HG03520 (cell line): ENCODE results near the gene GNG8.

Experiments
- ATAC-seq: cut with Tn5 transposase; IDR thresholded peaks from one replicate; pipeline ENCODE4 v1.9.1; 2021; ENCODE audit warnings: mild to moderate bottlenecking, moderate library complexity; ENCODE audit not compliant: unreplicated experiment

GNG8 gene

DNA sequence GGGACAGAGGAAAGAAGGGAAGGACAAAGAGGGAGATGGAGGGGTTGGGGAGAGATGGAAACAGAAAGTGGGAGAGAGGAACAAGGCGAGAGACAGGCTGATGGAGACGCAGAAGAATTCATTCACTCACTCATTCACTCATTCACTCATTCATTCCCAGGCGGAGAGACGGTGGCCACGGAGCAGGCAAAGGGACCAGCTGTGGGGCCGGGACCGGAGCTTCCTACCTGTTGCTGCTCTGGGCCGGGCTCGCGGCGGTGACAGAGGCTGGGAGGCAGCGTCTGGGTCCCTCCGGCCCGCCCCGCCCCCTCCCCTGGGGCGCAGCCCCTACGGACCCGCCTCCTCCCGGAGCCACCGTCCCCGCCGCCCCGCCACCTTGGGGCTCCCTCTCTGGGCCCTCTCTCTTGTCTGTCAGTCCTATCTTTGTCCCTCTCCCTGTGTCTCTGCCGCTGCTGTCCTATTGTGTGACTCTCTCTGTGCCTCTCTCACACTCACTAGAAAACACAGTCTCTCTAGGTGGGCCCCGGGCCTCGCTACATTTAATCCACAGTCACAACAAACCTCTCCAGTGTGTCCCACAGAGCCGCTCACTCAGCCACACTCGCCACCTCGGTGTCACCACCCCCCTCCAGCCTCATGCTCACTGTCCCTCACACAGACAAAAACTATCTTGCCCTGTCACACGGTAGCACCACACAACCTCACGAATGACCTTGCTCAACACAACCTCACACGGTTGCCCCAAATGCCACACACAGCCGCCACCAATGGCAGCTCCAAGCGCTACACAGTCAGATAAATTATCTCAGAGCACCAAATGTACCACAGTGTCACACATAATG is at the start of gene GNG8:
Gene GNG8, minus strand, starts transcription at position 283 of the 842 bp plus-strand sequence. CDS start 1,520 bp downstream, outside the sequence.
- no peak for ATAC-seq

DNA sequence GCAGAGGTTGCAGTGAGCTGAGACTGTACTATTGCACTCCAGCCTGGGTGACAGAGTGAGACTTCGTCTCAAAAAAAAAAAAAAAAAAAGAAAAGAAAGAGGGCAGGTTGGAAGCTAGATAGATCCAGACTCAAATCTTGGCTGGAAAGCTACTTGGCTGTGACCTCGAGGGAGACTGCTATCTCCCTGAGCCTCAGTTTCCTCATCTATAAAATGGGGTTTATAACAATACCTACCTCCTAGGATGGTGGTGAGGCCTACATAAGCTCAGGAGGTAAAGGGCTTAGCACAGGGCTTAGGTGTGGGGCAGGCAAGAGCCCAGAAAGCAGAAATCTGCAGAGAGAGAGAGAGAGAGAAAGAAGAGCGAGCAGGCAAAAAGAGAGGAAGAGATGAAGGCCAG is 49.2 kb upstream of the GNG8 start:
- ATAC-seq: no peak

DNA sequence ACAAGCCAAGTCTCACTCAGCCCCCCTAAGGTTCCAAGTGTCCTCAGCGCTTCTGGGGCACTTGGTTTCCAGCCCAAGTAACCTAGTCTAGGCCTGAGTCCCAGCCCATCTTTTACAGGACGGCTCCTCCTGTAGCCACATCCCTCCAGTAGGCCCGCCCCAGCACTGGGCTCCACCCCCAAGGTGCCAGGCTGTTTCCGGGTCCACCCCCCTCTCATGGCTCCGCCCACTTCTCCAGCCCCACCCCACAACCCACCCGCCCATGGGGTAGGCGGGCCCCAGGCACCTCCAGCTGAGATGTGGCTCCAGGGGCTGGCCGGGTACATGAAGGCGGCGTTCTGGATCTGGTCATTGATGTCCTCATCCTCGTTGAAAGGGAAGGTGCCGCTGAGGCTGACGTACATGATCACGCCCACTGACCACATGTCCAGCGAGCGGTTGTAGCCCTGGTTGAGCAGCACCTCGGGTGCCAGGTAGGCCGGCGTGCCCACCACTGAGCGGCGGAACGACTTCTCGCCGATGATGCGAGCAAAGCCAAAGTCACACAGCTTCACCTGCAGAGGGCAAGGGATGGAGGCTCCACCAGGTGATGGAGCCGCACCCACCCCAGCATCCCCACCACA is 42.2 kb upstream of the GNG8 start:
- no peak for ATAC-seq

DNA sequence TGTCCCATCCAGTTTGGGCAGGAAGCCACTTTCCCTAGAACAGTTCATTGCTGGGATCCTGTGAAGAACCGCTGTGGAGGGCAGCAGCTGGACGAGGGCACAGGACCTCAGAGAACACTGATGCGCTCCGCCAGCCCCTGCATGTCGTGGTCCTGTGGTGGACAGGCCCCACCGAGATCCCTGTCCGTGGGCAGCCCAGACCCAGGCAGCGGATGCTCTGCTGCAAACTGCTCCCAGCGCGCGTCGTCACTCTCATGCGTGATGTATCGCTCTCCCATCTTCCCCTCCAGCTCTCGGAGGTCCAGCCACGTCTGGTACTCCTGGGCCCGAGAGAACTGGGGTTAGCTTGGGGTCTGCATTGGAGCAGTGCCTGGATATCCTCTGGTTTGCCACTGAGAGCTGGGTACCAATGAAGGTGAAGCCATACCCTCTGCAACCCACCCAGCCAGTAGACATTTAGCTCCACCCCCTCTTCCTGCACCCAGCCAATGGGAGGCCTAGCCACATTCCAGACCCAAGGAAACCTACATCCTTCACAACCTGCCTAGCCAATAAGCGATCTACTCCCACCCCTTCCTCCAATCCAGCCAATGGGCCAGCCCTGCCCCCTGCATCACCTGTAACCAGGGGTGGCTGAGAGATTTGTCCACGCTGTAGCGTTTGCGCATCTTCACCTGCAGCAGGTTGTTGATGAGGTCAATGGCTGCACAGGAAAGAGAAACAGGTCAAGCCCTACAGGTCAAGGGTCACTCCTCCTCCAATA is 38.6 kb upstream of the GNG8 start:
- ATAC-seq: no peak

DNA sequence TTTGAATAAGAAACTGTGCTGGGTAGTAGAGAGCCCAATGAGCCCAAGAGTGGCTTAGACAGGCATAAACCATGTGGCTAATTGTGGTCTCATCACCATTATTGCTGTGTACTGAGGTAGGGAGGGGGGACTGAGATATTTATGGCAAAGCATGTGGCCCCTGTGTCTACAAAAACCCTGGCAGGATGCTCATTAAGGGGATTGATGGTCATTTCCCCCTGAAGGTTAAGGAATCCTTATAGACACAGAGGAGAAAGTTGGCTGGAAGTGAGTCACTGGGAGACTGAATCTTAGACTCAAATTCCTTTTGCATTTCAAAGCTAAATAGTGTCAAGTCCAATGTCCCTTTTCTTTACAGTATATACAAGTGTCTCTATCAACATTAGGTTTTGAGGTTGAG is 34.8 kb upstream of the GNG8 start:
- no peak for ATAC-seq

DNA sequence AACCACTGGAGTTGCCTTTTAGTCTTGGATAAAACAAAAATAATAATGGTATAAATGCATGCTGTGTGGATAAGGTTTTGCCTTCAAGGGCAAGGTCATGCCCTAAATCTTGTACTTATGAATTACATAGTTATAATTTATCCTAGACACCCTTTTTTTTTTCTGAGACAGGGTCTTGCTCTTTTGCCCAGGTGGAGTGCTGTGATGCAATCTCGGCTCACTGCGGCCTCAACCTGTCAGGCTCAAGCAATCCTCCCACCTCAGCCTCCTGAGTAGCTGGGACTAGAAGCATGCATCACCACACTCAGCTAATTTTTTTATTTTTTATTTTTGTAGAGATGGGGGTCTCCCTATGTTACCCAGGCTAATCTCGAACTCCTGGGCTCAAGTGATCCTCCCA is 32.7 kb upstream of the GNG8 start:
- ATAC-seq: no peak

DNA sequence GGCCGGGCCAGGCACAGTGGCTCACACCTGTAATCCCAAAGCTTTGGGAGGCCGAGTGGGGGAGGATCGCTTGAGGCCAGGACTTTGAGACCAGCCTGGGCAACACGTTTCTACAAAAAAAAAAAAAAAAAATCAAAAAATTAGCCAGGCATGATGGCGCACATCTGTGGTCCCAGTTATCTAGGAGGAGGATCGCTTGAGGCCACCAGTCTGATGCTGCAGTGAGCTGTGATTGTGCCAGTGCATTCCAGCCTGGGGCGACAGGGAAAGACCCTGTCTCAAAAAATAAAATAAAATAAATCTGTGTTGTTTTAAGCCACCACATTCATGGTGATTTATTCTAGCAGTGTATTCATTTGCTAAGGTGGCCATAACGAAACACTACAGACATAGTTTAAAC is 29.1 kb upstream of the GNG8 start:
- ATAC-seq: no peak

DNA sequence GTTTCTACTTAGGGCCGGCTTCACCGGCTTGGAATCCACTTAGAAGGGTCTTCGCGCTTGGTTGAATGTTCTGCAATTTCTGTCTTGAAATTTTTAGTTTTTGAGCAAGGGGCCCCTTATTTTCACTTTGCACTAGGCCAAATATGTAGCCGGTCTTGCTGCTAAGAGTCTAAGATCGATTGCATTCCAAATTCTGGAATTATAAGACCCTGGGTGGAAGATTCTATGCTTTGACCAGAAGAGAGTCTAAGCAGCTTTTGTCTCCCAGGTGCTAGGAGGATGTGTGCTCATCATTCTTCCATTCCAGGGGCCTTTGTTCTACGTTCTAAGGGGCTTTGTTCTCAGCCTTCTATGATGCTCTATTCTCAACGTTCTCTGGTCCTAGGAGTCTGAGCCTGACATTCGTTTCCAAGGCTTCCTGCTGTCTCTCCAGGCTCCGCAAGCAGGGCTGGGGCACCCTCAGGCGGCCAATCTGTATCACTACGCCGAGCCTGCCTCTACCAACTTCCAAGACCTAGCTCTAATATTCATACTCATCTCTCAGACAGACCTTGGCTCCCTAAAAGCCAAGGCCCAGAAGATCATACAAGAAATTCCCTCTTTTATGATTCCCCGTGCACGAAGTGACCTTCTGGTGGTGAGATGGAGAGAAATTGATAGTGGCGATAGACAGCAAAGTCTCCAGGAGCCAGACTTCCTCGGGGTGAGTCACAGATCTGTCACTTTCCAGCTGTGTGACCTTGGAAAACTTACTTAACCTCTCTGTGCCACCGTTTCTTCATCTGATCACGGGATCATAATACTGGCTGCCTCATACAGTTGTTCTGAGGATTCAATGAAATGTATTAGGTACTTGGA is 26.0 kb upstream of the GNG8 start:
- no peak for ATAC-seq

DNA sequence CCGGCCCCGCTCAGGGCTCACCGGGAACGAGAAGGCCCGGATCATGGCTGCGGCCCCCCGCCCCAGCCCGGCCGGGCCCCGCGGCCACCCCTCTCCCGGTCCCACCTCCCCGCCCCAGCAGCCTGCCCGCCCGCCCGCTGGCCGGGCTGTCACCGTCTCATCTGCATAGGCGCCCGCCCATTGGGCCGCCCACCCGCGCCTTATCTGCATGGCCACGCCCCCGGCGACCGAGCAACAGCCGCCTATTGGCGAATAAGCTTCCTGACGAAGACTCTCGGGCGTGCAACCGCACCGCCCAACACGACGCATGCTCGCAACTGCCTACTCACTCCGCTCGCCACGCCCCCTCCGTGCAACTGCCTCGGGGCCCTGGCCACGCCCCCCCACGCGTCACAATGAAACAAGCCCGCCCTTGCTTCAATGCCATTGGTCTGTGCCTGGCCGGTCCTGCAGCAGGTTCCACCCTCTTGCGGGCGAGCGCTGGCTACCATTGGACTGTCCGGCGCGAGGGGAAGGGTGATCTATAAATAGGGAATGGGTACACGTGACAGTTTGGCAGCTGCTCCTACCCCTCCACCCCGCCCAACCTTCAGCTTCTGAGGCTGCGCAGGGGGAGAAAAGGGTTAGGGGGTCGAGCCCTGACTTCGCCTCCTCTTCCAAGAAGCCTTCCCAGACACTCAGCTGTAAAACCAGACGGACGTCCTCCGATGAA is 25.2 kb upstream of the GNG8 start, which contains the start of gene DACT3:
Gene DACT3, minus strand, starts transcription at position 163 of the 712 bp plus-strand sequence. Its CDS starts 118 bp downstream, at position 45.
- ATAC-seq: peak; percentile 80

DNA sequence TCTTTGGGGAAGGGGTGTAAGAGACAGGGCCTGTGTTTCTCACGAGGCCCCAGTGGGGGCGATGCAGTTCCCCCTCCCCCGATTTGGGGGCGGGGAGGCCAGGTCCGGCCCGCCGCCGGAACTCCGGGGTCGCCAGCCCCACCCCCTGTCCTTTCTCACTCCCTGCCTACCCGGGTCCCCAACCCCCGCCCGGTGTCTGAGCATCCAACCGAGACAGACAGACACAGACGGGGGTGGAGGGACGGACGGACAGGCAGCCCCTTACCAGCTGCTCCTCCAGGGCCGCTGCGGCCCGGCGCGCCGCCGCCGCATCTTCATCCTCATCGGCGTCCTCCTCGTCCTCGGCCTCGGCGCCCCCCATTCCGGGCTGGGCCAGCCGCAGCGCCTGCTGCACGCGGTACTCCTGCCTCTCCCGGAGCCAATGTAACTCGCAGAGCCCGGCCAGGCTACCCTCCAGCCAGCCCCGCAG is 24.6 kb upstream of the GNG8 start:
- no peak for ATAC-seq

DNA sequence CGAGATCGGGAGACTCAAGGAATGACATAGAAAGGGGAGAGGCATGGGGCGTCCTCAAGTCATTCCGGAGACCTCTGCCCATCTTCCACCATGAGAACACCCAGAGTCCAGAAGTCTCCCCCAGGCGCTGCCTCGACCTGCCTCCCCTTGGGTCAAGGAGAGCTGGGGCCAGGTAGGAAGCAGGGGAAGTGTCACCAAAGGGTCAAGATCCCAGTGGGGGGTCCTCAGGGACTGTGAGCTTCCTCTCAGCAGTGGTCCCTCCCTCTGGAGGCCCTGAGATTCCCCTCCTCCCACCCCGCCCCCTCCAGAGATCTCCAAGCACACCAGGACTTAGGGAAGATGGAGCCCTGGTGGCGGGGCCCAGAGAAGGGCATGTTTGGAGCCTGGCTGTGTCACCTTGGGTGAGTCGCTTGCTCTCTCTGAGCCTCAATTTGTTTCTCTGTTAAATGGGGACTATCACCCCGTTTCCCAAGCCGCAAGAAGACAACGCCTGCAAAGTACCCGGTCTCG is 24.1 kb upstream of the GNG8 start:
- ATAC-seq: no peak

DNA sequence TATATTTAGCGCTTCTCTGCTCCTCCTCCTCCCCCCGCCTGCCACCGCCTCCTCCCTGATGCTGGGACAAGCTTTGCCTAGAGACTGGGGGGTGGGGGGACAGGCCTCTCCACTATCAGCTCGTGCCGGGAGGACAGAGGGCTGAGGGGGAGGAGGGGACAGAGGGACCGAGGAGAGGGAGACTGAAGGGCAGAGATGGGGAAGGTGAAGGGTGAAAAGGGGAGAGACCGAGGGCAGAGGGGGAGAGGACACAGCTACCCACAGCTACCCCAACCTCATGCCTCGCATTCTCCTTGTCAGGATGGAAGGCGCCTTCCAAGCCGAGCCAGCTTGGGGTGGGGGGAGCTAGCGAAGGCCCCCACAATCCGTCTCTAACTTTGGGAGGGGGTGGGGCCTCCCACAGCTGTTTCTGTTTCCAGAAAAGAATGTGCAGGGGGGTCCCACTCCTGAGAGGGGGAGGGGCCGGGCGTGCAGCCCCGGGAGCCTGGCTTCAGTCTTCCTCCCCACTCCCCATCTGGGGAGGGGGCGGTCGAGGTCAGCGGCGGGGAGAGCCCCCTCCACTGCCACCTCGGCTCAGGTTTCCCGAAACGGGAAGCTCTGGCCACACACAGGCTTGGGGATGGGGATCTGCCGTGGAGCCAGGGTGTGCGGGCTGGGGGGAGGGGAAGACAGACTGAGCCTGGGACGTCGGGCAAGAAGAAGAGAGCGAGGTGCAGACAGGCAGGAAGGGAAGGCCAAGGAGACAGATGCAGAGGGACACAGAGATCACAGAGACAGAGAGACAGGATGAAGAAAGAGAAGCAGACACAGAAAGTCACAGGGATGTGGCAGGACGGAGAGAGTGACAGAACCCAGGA is 23.4 kb upstream of the GNG8 start:
- no peak for ATAC-seq

DNA sequence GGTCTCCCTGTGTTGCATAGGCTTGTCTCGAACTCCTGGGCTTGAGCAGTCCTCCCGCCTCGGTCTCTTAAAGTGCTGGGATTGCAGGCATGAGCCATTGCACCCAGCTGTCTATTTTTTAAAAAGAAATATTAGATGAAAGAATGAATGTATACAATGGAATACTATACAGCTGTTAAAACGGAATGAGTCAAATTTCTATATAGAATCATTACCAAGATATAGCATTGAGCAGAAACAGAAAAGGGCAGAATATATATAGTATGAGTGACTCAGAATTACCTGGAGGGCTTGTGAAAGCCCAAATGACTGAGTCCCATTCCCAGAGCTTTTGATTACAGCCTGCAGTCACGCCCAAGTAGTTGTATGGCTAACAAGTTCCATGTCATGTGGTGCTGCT is 20.5 kb upstream of the GNG8 start:
- no peak for ATAC-seq

DNA sequence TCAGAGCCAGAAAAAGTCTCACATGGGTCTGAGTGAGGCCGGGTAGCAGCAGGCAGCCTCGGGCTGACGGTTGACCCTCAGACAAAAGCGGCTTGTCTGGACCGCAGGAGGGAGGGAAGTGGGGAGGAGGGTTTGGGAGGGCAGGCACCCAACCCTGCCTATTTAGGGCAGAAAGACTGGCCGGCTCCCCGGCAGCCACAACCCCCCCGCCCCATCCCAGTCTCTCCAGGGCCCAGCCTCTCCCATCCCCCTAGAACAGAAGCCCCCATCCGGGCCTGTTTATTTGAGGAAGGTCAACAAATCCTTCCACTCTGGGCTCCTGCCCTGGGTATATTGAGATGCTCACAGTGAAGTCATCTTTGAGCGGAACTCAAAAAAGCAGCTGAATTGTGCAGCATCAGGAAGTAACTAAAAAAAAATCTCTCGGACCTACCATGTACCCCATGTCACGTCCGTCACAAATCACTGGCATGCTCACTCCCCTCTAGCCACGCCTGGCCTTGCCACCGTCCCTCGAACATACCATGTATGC is 18.7 kb upstream of the GNG8 start:
- no peak for ATAC-seq

DNA sequence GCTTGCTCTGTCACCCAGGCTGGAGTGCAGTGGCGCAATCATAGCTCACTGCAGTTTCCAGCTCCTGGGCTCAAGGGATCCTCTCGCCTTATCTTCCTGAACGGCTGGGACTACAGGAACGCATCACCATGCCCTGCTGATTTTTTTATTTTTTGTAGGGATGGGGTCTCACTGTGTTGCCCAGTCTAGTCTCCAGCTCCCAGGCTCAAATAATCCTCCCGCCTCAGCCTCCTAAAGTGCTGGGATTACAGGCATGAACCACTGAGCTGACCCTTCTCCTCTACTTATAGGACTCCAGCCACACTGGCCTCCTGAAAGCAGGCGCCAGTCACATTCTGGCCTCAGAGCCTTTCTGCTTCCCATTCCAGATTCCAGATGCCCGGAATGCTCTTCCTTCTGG is 14.4 kb upstream of the GNG8 start:
- no peak for ATAC-seq

DNA sequence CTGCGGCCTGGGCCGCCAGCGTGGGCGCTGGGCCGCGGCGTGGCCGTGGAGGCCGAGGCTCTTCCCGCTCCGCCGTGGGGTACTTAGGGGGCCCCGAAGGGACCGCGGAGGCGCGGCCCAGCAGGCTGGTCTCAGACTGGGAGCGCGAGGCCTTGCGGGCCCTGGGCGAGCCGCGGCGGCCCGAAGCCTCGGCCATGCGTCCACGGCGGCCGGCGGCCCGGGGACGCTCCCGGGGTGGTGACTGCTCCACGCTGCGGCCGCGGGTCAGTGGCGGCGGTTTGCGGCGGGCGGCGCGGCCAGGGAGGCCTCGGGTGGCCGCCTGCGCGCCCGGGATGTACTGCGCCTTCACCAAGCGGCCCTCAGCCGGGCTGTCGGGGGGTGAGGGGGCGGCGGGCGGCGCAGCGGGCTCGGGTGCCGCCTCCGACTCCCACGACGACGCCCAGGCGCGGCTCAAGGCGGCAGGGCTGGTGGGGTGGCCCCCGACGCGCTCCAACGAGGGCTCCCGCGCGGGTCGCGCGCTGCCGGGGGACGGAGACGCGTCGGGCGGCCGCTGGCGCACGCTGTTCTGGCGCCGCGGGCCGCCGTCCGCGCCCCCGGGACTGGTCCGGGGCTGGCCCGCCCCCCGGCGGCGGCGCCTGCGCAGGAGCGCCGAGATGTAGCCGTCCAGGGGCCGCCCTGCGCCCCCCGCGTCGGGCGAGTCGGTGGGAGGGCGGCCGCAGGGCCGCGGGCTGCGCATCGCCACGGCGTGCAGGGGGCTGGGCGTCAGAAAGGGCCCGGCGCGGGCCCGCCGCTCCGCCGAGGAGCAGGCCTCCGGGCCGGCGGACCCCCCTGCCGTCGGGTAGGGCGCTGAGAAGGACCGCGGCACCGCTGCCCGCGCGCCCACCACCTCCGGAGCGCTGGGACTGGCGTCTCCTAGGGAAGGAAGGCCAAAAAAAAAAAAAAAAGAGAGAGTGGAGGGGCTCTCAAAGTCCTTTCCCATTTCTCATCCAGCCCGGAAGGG is 13.3 kb upstream of the GNG8 start:
- no peak for ATAC-seq
